Measurements from ENCODE around the gene TET1.
"Not testable (repeated sequence)": the region's sequence is repeated elsewhere in the genome, so short reads cannot be mapped to it uniquely, and the experiment has no call there.

TET1 gene

DNA sequence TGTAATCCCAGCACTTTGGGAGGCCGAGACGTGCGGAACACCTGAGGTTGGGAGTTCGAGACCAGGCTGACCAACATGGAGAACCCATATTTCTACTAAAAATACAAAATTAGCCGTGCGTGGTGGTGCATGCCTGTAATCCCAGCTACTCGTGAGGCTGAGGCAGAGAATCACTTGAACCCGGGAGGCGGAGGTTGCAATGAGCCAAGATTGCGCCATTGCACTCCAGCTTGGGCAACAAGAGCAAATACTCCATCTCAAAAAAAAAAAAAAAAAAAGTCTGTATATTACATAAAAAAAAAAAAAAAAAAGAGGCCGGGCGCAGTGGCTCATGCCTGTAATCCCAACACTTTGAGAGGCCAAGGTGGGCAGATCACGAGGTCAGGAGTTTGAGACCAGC is 152.9 kb downstream of the TET1 start:
- not testable (repeated sequence) for DNase-seq (ENCODE audit: low read depth)

DNA sequence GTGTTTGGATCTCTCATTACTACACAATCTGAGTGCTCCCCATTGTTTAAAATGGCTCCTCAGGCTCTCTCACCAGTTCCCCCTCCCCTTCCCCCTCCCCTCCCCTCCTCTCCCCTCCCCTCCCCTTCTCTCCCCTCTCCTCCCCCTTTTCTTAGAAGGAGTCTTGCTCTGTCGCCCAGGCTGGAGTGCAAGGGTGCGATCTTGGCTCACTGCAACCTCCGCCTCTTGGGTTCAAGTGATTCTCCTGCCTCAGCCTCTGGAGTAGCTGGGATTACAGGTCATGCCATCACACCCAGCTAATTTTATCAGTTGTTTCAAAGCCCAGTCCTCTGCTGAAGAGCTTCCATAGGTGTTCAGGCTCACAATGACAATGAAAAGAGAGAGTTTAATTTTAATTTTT is 157.3 kb downstream of the TET1 start:
- DNase-seq (ENCODE audit: low read depth), result no peak

DNA sequence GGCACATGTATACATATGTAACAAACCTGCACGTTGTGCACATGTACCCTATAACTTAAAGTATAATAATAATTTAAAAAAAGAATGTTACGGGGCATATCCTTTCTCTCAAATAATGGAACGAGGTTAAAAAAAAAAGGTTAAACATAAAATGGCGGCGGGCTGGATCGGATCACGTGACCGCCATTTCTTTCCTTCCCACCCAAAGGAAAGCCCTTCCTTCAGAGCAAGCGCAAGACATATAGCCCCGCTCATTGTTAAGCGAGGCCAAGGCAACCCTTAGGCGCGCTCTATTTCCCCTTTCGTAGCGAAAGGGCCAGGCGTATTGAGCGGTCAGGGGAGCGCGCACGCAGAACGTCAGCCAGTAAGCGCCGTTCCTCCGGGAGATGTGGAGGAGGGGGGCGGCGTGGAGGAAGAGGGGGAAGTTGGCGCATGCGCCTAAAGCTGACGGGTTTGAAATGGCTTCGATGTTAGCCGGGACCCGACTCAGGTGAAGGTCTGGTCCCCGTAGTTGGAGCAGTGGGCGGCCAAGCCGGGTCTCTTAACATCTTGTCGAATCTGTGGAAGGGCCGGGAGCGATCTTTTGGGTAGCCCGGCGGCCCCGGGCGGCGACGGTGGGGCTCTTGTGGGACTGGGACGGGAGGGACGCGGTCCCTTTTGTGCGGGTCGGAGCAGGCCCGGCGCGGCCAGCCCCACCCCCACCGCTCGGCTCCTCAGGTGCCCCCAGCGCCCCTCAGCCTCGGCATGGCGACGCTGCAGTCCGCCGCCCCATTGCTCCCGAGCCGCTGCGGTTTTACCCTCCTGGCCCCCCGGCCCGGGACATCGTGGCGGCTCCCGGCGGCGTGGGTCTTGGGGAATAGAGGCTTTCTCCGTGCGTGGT is 160.9 kb downstream of the TET1 start, which contains the start of gene CCAR1:
TSS of gene CCAR1 (plus strand) at position 447 of the 880 bp plus-strand sequence. CDS start 1,266 bp downstream, outside the sequence.
- peak; percentile 98 for DNase-seq (ENCODE audit: low read depth)

GRCh38 chr10:68721673-68722335 is 161.7 kb downstream of the TET1 start:
- DNase-seq (ENCODE audit: low read depth), result no peak

DNA sequence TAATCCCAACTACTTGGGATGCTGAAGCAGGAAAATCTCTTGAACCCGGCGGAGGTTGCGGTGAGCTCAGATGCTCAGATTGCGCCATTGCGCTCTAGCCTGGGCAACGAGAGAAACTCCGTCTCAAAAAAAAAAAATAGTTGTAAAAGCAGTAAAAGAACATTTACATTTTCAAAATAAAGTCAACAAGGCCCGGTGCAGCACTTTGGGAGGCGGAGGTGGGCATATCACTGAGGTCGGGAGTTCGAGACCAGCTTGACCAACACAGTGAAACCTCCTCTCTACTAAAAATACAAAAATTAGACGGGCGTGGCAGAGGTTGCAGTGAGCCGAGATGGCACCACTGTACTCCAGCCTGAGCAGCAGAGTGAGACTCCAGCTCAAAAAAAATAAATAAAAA is 164.9 kb downstream of the TET1 start:
- DNase-seq (ENCODE audit: low read depth), result no peak

DNA sequence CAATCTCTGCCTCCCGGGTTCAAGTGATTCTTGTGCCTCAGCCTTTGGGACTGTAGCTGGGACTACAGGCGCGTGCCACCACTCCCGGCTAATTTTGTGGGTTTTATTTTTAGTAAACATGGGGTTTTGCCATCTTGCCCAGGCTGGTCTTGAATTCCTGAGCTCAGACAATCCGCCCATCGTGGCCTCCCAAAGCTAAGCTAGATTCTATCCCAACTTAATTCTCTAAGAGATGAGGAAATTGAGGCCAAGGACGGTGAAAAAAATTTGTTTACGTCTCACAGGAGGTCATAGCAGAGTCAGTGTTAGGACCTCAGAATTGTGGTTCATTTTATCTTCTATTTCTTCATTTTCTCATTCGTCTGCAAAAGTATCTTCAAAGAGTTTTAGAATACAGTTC is 167.0 kb downstream of the TET1 start:
- DNase-seq (ENCODE audit: low read depth), result no peak

DNA sequence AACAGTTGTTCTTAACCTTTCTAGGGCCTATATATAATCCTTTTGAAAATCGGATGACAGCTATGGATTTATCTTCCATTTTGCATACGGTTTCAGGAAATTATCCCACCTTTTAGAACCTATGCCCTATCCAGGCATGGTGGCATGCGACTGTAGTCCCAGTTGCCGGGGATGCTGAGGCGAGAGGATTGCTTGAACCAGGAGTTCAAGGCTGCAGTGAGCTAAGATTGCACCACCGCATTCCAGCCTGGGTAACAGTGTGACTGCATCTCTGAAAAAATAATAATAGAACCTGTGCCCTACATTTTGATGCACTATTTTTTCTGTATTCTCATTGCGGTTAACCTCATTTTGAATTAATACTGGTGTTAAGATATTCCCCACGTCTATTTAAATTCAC is 172.5 kb downstream of the TET1 start:
- no peak for DNase-seq (ENCODE audit: low read depth)

DNA sequence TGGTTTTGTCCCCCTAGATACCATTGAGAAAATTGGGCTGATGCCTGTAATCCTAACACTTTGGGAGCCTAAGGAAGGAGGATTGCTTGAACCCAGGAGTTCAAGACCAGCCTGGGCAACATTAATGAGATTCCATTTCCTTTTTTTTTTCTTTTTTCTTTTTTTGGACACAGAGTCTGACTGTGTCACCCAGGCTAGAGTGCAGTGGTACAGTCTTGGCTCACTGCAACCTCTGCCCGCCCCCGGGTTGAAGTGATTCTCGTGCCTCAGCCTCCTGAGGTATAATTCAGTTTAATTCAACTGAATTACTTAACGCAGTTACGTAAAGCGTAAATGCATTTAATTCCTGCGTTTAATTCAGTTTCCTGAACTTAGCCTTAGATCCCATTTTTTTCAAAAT is 174.2 kb downstream of the TET1 start:
- no peak for DNase-seq (ENCODE audit: low read depth)

DNA sequence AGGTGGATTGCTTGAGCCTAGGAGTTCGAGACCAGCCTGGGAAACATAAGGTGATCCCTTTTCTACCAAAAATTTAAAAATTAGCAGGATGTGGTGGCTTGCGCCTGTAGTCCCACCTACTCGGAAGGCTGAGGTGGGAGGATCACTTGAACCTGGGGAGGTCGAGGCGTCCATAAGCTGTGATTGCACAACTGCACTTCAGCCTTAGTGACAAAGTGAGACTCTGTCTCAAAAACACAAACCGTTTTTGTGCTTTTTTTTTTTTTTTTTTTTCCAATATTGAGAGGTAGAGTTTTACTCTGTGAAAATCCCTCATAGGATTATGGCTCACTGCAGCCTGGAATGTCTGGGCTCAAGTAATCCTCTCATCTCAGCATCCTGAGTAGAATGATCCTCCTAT is 175.0 kb downstream of the TET1 start:
- DNase-seq (ENCODE audit: low read depth), result no peak

DNA sequence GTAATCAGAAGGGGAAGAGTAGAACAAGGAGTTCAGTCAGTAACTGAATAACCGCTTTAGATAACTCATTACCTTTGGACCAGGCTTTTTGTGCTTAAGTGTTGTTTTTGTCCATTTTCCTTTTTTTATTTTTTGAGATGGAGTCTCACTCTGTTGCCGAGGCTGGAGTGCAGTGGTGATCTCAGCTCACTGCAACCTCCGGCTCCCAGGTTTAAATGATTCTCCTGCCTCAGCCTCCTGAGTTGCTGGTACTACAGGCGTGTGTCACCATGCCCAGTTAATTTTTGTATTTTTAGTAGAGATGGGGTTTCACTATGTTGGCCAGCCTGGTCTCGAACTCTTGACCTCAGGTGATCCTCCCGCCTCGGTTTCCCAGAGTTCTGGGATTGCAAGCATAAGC is 175.6 kb downstream of the TET1 start:
- not testable (repeated sequence) for DNase-seq (ENCODE audit: low read depth)

DNA sequence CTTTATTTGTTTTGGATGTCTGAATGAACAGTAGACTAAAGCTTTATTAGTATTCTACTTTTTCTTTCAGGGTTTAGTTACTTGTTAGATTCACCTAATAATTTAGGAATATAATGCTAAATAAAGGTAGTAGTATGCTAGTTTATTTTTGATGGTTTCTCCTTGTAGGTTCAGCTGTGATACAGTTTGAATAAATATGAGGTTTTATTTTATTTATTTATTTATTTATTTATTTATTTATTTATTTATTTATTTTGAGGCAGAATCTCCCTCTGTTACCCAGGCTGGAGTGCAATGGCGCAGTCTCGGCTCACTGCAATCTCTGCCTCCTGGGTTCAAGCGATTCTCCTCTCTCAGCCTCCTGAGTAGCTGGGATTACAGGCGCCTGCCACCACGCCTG is 180.5 kb downstream of the TET1 start:
- not testable (repeated sequence) for DNase-seq (ENCODE audit: low read depth)

DNA sequence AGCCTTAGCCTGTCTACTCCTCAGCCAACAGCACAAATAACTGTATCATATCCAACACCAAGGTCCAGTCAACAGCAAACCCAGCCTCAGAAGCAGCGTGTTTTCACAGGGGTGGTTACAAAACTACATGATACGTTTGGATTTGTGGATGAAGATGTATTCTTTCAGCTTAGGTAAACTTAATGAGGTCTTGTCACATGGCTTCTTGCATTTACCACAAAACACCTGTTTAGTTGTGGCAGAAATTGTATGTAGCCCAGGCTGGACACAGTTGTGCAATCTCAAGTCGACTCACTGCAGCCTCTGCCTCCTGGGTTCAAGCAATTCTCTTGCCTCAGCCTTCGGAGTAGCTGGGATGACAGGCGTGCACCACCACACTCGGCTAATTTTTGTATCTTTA is 182.3 kb downstream of the TET1 start:
- DNase-seq (ENCODE audit: low read depth), result no peak
